ENCODE data around the gene LRRC46.

DNA sequence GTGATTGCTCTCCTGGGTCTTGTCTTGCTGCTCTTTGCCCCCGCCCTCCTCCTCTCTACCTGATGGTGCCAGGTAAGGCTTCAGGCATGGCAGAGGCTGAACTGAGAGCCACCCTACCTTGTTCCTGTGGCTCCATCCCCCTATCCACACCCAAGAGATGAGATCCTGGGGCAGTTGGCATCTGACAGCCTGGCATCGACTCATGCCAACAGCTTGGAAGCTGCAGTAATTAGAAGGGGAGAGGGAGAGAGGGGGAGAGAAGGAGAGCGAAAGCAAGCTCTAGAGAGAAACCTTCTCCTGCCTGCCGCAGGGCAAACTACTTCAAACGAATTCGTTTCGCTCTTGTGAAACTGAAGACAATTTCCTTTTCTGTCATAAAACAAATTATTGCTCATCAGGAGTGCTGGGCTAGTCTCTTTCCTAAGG is 33.3 kb downstream of the LRRC46 start:
- TF ChIP-seq, protein P1, sequence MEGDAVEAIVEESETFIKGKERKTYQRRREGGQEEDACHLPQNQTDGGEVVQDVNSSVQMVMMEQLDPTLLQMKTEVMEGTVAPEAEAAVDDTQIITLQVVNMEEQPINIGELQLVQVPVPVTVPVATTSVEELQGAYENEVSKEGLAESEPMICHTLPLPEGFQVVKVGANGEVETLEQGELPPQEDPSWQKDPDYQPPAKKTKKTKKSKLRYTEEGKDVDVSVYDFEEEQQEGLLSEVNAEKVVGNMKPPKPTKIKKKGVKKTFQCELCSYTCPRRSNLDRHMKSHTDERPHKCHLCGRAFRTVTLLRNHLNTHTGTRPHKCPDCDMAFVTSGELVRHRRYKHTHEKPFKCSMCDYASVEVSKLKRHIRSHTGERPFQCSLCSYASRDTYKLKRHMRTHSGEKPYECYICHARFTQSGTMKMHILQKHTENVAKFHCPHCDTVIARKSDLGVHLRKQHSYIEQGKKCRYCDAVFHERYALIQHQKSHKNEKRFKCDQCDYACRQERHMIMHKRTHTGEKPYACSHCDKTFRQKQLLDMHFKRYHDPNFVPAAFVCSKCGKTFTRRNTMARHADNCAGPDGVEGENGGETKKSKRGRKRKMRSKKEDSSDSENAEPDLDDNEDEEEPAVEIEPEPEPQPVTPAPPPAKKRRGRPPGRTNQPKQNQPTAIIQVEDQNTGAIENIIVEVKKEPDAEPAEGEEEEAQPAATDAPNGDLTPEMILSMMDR (IDR thresholded peaks at IDR 0.05; ENCODE audit: low read length), result no peak
- TF ChIP-seq EZH2 (IDR thresholded peaks at IDR 0.05; ENCODE audit: borderline replicate concordance, low read length), result no peak
